Measurements from ENCODE around the gene MRFAP1.

Gene MRFAP1

DNA sequence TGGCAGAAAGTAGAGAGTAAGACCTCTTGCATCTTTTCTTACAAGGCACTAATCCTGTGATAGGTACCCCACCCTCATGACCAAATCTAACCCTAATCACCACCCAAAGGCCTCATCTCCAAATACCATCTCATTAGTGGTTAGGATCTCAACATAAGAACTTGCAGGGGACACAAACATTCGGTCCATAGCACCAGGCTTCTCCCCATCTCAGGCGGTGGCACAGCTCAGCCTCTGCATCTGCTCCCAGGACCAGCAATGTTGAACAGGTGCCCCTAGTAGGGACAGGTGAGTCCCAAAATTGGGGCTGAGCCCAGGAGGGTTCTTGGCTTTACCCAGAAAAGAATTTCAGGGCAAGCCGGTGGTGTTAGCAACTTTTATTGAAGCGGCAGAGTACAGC lies 8.4 kb upstream of the MRFAP1 start:
- in situ Hi-C loops (cut with MboI; ENCODE audit: low pct_unique_long_range_greater_than_20kb, low sequenced_read_pairs, unreplicated experiment): no loop called here
- no peak for DNase-seq (ENCODE audit: low spot score)
- TF ChIP-seq, protein P1, sequence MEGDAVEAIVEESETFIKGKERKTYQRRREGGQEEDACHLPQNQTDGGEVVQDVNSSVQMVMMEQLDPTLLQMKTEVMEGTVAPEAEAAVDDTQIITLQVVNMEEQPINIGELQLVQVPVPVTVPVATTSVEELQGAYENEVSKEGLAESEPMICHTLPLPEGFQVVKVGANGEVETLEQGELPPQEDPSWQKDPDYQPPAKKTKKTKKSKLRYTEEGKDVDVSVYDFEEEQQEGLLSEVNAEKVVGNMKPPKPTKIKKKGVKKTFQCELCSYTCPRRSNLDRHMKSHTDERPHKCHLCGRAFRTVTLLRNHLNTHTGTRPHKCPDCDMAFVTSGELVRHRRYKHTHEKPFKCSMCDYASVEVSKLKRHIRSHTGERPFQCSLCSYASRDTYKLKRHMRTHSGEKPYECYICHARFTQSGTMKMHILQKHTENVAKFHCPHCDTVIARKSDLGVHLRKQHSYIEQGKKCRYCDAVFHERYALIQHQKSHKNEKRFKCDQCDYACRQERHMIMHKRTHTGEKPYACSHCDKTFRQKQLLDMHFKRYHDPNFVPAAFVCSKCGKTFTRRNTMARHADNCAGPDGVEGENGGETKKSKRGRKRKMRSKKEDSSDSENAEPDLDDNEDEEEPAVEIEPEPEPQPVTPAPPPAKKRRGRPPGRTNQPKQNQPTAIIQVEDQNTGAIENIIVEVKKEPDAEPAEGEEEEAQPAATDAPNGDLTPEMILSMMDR (IDR thresholded peaks at IDR 0.05; ENCODE audit: extremely low read depth, insufficient read depth, missing control alignments): no peak

DNA sequence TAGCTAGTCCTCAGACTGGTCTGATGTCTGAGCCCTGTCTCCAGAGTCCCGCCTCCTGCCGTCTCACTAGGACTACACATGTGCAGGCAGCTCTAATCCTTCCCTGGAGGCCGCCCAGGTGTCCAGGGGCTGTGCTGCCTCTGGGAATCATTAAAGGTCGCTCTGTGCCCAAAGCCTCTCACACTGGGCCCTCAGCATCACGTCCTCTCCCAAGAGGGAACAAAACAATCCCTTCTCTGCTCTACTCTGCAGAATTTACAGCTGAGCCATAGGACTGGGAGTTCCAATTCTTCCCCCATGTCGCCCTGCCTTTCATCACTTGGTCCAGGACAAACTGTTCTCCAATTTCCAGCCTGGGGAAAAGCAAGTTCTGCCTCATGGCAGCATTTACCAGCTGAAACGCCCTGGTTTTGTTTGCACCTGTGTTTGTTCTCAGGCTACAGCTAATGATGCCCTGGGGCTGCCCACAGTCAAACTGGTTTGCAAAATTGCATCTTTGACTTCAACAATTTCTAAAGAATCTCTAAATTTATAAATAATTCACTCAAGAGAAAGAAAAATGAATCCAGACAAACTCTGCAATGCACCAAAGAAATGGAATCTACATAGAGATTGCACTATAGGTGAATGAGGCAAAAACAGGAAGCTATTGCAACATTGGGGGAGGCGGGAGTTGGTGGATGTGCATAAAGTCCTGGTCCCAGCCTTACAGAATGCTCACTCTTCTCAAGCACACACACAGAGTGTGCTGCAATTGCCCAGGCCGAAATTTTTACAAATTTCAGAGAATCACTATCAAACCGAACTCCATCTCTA lies 7.2 kb upstream of the MRFAP1 start:
- TF ChIP-seq, protein P1 (IDR thresholded peaks at IDR 0.05; ENCODE audit: extremely low read depth, insufficient read depth, missing control alignments): no peak
- in situ Hi-C loops (cut with MboI; ENCODE audit: low pct_unique_long_range_greater_than_20kb, low sequenced_read_pairs, unreplicated experiment): no loop called here
- DNase-seq (ENCODE audit: low spot score): no peak

DNA sequence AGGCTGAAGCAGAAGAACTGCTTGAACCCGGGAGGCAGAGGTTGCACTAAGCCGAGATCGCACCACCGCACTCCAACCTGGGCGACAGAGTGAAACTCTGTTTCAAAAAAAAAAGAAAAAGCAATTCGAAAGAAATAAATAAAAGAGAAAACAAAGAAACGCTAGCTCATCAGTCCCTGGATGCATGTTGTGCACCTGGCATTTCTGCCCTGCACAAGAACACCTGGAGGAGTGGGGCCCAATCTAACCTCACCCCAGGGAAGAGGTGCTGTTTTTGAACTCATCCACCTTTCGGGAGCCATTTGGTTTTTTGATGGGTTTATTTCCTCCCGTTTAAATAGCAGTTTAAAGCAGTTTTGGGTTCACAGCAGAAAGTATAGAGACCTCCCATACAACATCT lies 5.7 kb upstream of the MRFAP1 start:
- no peak for DNase-seq (ENCODE audit: low spot score)
- in situ Hi-C loops (cut with MboI; ENCODE audit: low pct_unique_long_range_greater_than_20kb, low sequenced_read_pairs, unreplicated experiment): no loop called here
- TF ChIP-seq, protein P1 (IDR thresholded peaks at IDR 0.05; ENCODE audit: extremely low read depth, insufficient read depth, missing control alignments): no peak

GRCh38 chr4:6639137-6639680 lies 1.3 kb upstream of the MRFAP1 start:
- TF ChIP-seq, protein P1 (IDR thresholded peaks at IDR 0.05; ENCODE audit: extremely low read depth, insufficient read depth, missing control alignments): no peak
- no peak for DNase-seq (ENCODE audit: low spot score)
- in situ Hi-C loops (cut with MboI; ENCODE audit: low pct_unique_long_range_greater_than_20kb, low sequenced_read_pairs, unreplicated experiment): no loop called here

DNA sequence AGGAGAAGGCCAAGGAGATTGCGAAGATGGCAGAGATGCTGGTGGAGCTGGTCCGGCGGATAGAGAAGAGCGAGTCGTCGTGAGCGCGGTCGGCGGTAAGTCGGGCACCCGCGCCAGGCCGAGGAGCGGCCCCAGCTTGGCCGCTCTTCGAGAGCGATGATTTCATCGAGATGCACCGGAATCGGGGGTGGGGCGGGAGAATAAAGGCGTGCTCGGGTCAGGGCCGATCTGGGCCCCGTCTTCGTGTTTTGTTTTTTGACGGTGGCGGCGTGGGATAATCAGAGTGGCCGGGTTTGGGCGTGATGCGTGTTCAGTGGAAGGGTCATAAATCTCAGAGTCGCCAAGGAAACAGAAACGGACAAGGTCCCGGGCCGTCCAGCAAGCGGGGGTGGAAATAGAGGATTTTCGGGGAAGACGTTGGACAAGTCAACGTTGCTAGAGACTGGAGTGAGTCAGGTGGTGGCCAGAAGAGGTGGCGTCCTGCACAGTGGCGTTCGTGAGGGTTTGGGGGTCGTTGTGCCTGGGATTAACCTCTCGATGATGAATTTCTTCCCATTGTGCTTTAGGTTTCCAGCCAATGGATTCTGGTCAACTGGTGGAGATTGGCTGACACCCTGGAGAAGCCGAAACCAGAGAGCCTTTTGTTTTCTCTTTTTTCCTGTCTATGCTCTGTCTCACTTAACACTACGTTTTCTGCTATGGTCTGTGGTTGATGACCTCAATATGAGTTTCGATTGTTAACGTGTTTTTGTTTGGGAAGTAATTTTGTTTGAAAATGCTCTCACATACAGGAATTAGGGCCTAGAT lies 882 bp downstream of the MRFAP1 start:
- TF ChIP-seq, protein P1 (IDR thresholded peaks at IDR 0.05; ENCODE audit: extremely low read depth, insufficient read depth, missing control alignments): no peak

DNA sequence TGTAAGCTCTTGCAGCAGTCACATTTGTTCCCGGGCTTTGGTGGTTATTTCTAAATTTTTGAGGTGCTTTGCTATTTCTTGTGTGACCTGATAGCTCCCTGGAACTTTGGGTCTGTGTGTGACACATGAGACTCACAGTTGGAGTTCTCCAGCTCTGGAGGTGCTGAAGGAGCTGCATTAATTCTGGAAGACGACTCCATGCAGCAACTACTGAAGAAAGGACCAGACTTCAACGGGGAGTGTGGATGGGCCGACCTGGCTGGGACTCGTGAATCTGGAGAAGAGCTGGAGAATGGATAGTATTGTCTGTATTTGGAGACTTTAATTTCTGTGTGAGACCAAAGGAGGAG lies 1.5 kb downstream of the MRFAP1 start:
- in situ Hi-C loops (cut with MboI; ENCODE audit: low pct_unique_long_range_greater_than_20kb, low sequenced_read_pairs, unreplicated experiment): no loop called here
- DNase-seq (ENCODE audit: low spot score): no peak
- TF ChIP-seq, protein P1 (IDR thresholded peaks at IDR 0.05; ENCODE audit: extremely low read depth, insufficient read depth, missing control alignments): no peak

More for the DNA sequence above, 882 bp downstream of the MRFAP1 start:
- peak; percentile 55 for DNase-seq (ENCODE audit: low spot score)
- in situ Hi-C loops (cut with MboI; ENCODE audit: low pct_unique_long_range_greater_than_20kb, low sequenced_read_pairs, unreplicated experiment): no loop called here

Measured in GM13977 (cell line).